Transverse colon (tissue), 4 donors: ENCODE measurements around the gene MRAP.

Experiments
- CTCF ChIP-seq, 5 experiments: fragments of 200-600 bp in 3 of 5; fragments of 450-650 bp in 2 of 5; sonication (generic) in 3 of 5; IDR thresholded peaks; 1 replicate in 2 of 5; 2 replicates in 3 of 5; pipeline ENCODE4 v1.5.1; 2016 to 2017; ENCODE audit warnings: antibody characterized with exemption in 5 of 5, inconsistent platforms in 3 of 5, mild to moderate bottlenecking in 2 of 5, moderate library complexity in 1 of 5
- EP300 ChIP-seq: sonication (generic); formaldehyde crosslinking; IDR thresholded peaks from one replicate; pipeline ENCODE4 v1.6.1; 2017; ENCODE audit warnings: antibody characterized with exemption, low read depth
- POLR2A ChIP-seq: fragments of 450-650 bp; IDR thresholded peaks from one replicate; pipeline ENCODE4 v1.6.1; 2016; ENCODE audit warnings: antibody characterized with exemption, mild to moderate bottlenecking, moderate library complexity
- POLR2AphosphoS5 ChIP-seq, 3 donors: sonication (generic); formaldehyde crosslinking; IDR thresholded peaks; one replicate each; pipeline ENCODE4 v1.6.1; 2016; ENCODE audit warnings: antibody characterized with exemption in 3 of 3

DNA sequence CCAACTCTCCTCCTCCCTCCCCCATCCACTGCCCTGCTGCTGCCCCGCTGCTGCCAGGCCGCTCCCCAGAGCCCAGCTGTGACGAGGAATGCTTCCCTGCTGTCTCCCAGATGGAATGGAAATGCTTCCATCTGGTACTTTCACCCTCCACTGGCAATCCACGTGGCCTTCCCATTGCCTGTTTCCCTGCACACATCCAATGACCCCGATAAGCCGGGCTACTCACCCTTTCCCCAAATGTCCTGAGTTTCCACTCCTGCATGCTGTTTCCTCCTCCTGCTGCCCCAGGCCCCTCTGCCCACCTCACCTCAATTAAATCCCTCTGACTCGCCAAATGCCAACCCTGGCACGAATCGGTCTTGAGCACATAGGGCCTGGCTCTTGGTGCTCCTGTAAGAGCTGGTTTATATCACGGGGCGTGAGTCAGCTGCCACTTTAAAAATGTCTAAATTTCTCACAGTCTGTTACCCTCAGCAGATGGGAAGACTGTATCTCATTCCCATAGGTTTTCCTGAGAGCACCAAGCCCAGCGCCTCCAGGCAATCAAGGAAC lies 36.4 kb downstream of the MRAP start:
- TF ChIP-seq CTCF (IDR thresholded peaks at IDR 0.05) (no peak), POLR2A (no peak), EP300 (no peak), POLR2AphosphoS5 (IDR thresholded peaks at IDR 0.05) (no peak)
